Fibroblast of skin of left biceps (primary cell): Measurements from ENCODE around the gene KDM5A.
"Not testable (repeated sequence)": the region's sequence is repeated elsewhere in the genome, so short reads cannot be mapped to it uniquely, and the experiment has no call there.

Experiments used
- DNase-seq, 2 experiments: peaks; one replicate each; pipeline ENCODE4 v3.0.0-alpha.2; 2013; ENCODE audit warnings: low read depth in 2 of 2

The KDM5A gene

GRCh38 chr12:389142-390096 is at the start of gene KDM5A:
Gene KDM5A, minus strand, starts transcription at chr12:389320. Its CDS starts 229 bp downstream, at chr12:389091.
- peak; percentile 91 to 93 for DNase-seq

- DNase-seq, result not testable (repeated sequence)
Observed at GRCh38 chr12:435737-436136, 46.6 kb upstream of the KDM5A start.

DNA sequence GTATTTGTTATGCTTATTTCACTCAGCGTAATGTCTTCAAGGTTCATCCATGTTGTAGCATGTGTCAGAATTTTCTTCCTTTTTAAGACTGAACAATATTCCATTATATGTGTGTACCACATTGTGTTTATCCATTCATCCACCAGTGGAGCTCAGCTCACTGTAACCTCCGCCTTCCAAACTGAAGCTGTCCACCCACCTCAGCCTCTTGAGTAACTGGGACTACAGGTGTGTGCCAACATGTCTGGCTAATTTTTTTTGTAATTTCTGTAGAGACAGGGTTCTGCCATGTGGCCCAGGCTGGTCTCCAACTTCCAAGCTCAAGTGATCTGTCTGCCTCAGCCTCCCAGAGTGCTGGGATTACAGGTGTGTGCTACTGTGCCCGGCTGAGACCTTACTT is 33.4 kb upstream of the KDM5A start:
- DNase-seq, result no peak

- DNase-seq, result no peak
Observed at GRCh38 chr12:418432-418831, 29.3 kb upstream of the KDM5A start.

DNA sequence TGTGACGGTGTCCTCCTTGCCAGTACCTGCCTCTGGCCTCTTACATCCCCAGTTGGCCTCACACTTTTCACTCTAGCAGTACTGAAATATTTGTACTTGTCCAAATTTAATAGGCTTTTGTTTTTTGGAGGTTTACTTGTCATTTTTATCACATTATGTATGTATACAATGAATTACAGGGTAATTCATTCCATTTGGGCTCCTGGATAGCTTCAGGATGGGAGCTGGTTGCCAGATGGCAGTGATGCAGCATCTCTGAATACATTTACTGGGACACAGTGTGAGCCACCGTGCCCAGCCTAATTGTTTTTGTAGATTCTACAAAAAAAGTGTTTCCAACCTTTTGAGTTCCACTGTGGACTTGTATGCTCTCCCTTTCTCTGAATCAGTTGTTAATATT is 25.7 kb upstream of the KDM5A start:
- DNase-seq, result no peak

GRCh38 chr12:402029-402389 is 12.9 kb upstream of the KDM5A start:
- no peak for DNase-seq

- DNase-seq, result peak; percentile 72 to 77
Observed at GRCh38 chr12:401235-402028, 12.3 kb upstream of the KDM5A start, which contains the start of gene CCDC77. Gene CCDC77, plus strand, starts transcription at chr12:401644. Its CDS starts 7,740 bp downstream, at chr12:409384.

DNA sequence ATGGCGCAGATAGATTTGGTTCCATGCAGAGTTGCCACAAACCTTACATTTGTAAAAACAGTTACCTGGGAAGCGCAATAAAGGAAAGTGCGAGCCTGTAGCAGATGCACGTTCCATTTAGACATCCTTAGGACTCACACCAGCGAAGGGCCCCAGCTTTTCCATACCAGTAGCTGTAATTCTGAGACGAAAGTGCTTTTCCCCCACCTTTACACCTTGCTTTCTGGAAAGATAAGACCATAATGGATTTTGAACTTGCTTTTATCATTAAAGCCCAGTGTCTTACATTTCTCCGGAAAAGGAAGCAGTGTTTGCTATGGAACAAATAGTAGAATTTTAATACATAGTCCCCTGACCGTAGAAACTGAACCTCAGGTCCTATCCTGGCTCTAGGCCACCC is 11.7 kb upstream of the KDM5A start:
- DNase-seq, result no peak

DNA sequence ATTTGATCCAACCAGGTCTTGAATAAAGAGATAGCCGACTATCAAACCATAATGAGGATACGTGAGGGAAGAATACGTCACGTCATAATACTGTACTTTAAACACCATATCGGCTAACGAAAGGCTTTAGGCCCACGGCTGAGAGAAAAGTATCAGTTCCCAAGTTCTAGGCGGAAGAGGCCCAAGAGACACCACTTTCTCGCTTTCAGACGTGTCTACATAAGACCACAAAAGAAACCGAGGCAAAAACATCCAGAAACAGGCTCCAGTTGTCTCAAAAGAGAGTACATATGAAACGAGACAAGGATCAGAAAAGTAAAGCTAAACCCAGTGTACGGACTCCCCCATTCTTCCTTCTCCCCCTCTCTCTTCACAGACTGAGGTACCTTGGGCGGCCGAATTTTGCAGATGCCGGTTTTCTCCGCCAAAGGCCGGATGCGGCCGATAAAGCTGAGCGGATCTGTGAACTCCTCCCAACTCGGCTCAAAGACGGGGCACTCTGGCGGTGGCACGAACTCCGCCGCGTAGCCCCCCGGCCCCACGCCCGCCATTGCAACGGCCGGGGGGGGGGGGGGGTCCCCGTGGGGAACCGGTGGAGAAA is 479 bp downstream of the KDM5A start:
- no peak for DNase-seq

- DNase-seq, result no peak
Observed at GRCh38 chr12:388012-388411, 1.1 kb downstream of the KDM5A start.

GRCh38 chr12:386651-387050 is 2.5 kb downstream of the KDM5A start:
- no peak for DNase-seq

- DNase-seq, result not testable (repeated sequence)
Observed at GRCh38 chr12:370739-371485, 18.2 kb downstream of the KDM5A start.

DNA sequence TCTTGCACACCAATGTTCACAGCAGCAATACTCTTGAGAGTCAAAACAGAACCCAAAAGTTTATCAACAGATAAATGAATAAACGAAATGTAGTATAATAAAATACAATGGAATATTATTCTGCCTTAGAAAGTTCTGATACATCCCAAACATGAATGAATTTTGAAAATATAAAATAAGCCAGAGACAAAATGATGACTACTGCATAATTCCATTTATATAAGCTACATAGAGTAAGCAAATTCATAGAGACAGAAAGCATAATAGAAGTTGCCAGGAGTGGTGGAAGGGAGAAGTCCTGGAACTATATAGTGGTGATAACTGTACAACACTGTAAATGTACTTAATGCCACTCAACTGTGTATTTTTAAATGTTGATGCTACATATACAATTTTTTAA is 21.1 kb downstream of the KDM5A start:
- DNase-seq, result no peak

DNA sequence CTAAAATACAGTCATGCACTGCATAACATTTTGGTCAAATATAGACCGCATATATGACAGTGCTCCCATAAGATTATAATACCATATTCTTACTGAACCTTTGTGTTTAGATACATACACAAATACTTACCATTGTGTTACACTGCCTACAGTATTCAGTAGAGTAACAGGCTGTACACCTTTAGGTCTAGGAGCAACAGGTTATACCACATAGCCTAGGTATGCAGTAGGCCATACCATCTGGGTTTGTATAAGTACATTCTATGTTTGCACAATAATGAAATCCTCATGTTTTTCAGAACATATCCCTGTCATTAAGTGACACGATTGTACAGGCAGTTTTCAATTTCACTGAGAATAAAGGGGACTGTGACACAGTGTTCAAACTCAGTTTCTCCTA is 22.3 kb downstream of the KDM5A start:
- no peak for DNase-seq

GRCh38 chr12:359091-359490 is 30.0 kb downstream of the KDM5A start:
- no peak for DNase-seq

DNA sequence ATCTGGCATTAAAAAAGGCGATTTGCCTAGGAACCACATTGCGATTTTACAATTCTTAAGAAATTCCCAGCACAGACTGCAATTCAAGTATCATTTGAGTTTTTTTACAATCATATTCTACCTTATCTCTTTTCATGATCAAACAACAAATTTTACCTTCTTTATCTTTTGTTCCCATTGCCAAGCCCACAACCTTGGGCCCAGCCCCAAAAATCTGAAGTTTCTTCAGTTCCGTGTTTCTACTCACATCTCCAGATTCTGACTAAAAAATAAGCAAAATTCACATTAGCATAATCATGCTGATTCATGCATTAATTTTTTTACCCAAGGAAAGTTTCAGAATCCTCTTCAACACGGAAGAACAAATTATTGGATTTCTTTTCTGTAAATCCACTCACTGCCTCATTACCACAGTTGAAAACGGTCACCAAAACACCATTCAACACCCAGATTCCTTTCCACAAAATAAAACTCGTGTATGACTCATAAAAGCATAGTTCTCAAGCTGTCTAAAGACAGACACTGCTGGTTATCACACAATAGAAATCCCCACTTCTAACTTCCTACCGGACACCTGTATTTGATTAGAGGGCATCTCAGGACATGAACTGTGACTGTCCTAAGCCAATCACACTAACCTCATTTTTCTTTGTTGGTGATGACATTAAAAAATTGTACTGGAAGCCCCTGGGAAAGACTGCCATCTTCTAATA is 32.7 kb downstream of the KDM5A start:
- peak; percentile 4 to 9 for DNase-seq

DNA sequence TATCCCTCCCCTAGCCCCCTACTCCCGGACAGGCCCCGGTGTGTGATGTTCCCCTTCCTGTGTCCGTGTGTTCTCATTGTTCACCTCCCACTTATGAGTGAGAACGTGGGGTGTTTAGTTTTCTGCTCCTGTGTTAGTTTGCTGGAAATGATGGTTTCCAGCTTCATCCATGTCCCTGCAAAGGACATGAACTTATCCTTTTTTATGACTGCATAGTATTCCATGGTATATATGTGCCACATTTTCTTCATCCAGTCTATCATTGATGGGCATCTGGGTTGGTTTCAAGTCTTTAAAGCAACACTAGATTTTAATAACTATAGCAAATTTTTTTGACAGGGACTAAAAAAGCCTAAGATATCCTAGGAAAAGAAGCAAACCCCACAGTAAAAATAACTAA is 37.9 kb downstream of the KDM5A start:
- DNase-seq, result not testable (repeated sequence)

- DNase-seq, result not testable (repeated sequence)
Observed at GRCh38 chr12:349625-350024, 39.5 kb downstream of the KDM5A start.

GRCh38 chr12:343036-343435 is 46.1 kb downstream of the KDM5A start:
- not testable (repeated sequence) for DNase-seq

GRCh38 chr12:337039-337438 is 52.1 kb downstream of the KDM5A start:
- no peak for DNase-seq

GRCh38 chr12:334125-334524 is 55.0 kb downstream of the KDM5A start:
- DNase-seq, result no peak
